Activated CD4-positive, alpha-beta memory T cell treated with anti-CD3 and anti-CD28 coated beads, Interleukin-2, amount 10 ng/mL, durations not matched to agents 7 days and 5 days (primary cell): Measurements from ENCODE around the gene SCAMP5. TPM values are rescaled to one million over a fixed set of nuclear protein-coding genes. Genes with fewer than 3 reads are reported as not detected.

Experiments used
- CTCF ChIA-PET: fragments of 350-600 bp; sonication (Branson Sonifier 250); formaldehyde crosslinking; loops from one replicate; lab custom pipeline; 2021; ENCODE audit warnings: antibody characterized with exemption, inconsistent platforms; lab: Charles Lee
- POLR2A ChIA-PET: fragments of 350-600 bp; sonication (Branson Sonifier 250); formaldehyde crosslinking; loops from one replicate; lab custom pipeline; 2021; ENCODE audit warnings: antibody characterized with exemption; lab: Charles Lee
- DNase-seq: peaks from one replicate; pipeline ENCODE4 v3.0.0-alpha.2; 2020
- H3K27ac Mint-ChIP-seq: one replicate; pipeline ENCODE4 v1.8.0; 2021; ENCODE audit warnings: mild to moderate bottlenecking, mixed read lengths
- H3K27me3 Mint-ChIP-seq: one replicate; pipeline ENCODE4 v1.8.0; 2021; ENCODE audit warnings: mixed read lengths
- H3K36me3 Mint-ChIP-seq: one replicate; pipeline ENCODE4 v1.8.0; 2021; ENCODE audit warnings: low read depth, mixed read lengths
- H3K4me1 Mint-ChIP-seq: one replicate; pipeline ENCODE4 v1.8.0; 2021; ENCODE audit warnings: mixed read lengths
- H3K4me3 Mint-ChIP-seq: one replicate; pipeline ENCODE4 v1.8.0; 2021; ENCODE audit warnings: mild to moderate bottlenecking, mixed read lengths
- H3K9me3 Mint-ChIP-seq: one replicate; pipeline ENCODE4 v1.8.0; 2021; ENCODE audit warnings: mixed read lengths
- total RNA-seq, 2 experiments: library from RNA; stranded (reverse); gene quantifications; one replicate each; pipeline ENCODE4 v1.2.3, GENCODE V29; 2021

The SCAMP5 gene
- total RNA-seq, 2 experiments from 2014 or later: 0.60 to 0.81 TPM

DNA sequence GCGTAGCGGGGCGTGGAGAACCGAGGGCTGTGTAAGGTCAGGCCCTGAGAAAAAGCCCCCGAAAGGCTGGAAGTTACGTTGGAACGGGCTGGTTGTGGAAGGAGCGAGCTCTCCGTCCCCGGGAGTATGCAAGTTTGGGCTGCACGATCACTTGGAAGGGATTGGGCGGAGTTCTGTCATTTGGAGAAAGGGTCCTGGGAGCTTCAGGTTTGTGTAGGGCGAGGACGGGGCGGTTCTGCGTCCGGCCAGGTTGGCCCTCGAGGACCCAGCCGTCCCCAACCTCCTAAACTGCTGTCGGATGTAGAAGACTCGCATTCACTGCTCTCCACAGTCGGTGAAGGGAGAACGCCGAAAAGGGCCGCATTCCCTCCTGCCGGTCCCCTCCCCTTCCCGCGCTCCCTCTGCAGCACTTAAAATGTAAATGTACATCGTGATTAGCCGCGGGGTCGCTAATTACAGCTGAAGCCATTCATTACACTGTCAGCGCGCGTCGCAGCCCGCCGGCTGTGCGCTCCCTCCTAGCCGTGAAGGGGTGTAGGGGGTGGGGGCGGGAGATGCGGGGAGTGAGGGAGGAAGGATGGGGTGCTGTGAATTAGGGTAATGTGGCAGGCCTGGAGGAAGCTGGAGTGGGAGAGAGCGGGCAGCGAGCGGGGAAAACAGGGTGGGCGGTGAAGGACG, 36.3 kb upstream of the SCAMP5 start:
- H3K4me1 Mint-ChIP-seq: peaks cover 49% of the 10 kb centered on the region
- no peaks in the 10 kb centered on the region for H3K9me3 Mint-ChIP-seq
- ChIA-PET POLR2A (interaction anchor here (3.1 kb wide), 1 partner anchor 64 kb away, joined by 8 read pairs; the partner anchor contains the start of gene PPCDC), CTCF (interaction anchor here (1.2 to 4.3 kb wide), 2 partner anchors 8 to 58 kb away, joined by 4 to 17 read pairs; no protein-coding TSS in a partner anchor)
- no peak overlapping the region for H3K27ac Mint-ChIP-seq
- DNase-seq: no peak
- peaks cover 54% of the 10 kb centered on the region for H3K27me3 Mint-ChIP-seq
- H3K4me3 Mint-ChIP-seq: peak overlapping the region; percentile 8
- H3K36me3 Mint-ChIP-seq: peaks cover 4% of the 10 kb centered on the region

DNA sequence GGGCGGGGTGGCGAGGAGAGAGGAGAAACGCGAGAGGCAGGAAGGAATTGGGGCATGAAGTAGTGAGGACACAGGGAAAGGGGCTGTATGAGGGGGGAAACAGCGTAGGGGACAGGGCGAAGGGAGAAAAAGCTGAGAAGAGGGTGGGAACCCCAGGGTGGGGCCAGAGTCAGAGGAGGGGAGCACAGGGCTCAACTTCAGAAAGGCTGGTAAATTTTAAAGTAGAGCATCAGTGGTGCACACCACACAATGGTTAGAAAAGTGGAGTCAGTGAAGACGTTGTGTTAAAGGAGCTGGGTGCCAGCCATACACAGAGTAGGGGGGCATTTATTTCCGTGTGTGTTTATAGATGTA, 35.8 kb upstream of the SCAMP5 start:
- no peak for DNase-seq
- H3K4me3 Mint-ChIP-seq: no peak overlapping the region
- peaks cover 50% of the 10 kb centered on the region for H3K4me1 Mint-ChIP-seq
- H3K27me3 Mint-ChIP-seq: peaks cover 54% of the 10 kb centered on the region
- no peak overlapping the region for H3K27ac Mint-ChIP-seq
- ChIA-PET CTCF (interaction anchor here (1.2 to 4.3 kb wide), 2 partner anchors 9 to 58 kb away, joined by 4 to 17 read pairs; no protein-coding TSS in a partner anchor), POLR2A (interaction anchor here (3.1 kb wide), 1 partner anchor 64 kb away, joined by 8 read pairs; the partner anchor contains the start of gene PPCDC)
- peaks cover 4% of the 10 kb centered on the region for H3K36me3 Mint-ChIP-seq
- no peaks in the 10 kb centered on the region for H3K9me3 Mint-ChIP-seq

DNA sequence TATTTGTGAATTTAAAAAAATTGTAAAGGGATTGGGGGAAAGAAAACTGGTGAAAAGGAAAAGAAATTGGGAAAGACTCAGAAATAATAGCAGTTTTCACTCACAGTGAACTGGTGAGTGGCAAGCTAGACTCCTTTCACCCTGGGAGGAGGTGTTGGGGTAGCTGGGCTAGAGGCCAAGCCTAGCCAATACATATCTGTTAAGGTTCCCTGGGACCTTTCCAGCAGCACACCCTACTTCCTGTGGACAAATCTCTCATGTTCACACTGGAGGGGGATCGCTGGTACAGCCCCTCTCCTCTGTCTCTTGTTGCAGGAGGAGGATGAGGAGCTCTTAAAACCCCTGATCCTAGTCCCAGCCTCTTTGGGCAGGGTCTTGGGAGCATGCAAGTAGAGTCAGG, 35.1 kb upstream of the SCAMP5 start:
- Mint-ChIP-seq H3K27ac (no peak overlapping the region), H3K4me3 (no peak overlapping the region), H3K27me3 (peaks cover 54% of the 10 kb centered on the region), H3K4me1 (peaks cover 50% of the 10 kb centered on the region), H3K36me3 (peaks cover 4% of the 10 kb centered on the region), H3K9me3 (no peaks in the 10 kb centered on the region)
- POLR2A ChIA-PET: interaction anchor here (3.1 kb wide), 1 partner anchor 63 kb away, joined by 8 read pairs; the partner anchor contains the start of gene PPCDC
- DNase-seq: no peak
- CTCF ChIA-PET: interaction anchor here (1.1 to 4.3 kb wide), 5 partner anchors 10 to 241 kb away, joined by 3 to 17 read pairs (median 4); no protein-coding TSS in a partner anchor

DNA sequence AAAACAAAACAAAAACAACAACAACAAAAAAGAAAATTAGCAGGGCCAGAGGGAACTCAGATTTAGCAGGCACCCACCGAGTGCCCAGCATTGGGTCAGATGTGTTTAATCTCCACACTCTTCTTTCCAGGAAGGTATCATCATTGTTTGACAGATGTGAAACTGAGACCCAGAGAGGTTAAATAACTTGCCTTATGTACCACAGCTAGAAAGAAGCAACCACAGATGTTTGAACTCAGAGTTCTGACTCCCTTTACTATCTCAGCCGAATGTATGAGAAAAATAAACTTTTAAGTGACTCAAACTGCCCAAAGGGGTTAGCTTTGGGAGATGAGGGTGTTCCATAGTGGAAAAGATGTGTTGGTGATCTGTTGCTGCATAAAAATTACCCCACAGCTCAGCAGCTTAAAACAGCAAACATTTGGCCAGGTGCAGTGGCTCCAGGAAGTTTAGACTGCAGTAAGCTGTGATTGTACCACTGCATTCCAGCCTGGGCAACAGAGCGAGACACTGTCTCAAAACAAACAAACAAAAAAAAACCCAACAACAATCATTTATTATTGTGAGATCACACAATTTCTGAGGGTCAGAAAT, 34.3 kb upstream of the SCAMP5 start:
- peaks cover 46% of the 10 kb centered on the region for H3K4me1 Mint-ChIP-seq
- H3K9me3 Mint-ChIP-seq: no peaks in the 10 kb centered on the region
- POLR2A ChIA-PET: interaction anchor here (1.3 to 3.1 kb wide), 2 partner anchors 10 to 62 kb away, joined by 3 to 8 read pairs; partner anchors contain the start of gene PPCDC
- DNase-seq: no peak
- peaks cover 4% of the 10 kb centered on the region for H3K36me3 Mint-ChIP-seq
- peaks cover 54% of the 10 kb centered on the region for H3K27me3 Mint-ChIP-seq
- CTCF ChIA-PET: interaction anchor here (0.6 to 4.3 kb wide), 8 partner anchors 9 to 240 kb away, joined by 3 to 17 read pairs (median 4); no protein-coding TSS in a partner anchor
- no peak overlapping the region for H3K4me3 Mint-ChIP-seq
- no peak overlapping the region for H3K27ac Mint-ChIP-seq

DNA sequence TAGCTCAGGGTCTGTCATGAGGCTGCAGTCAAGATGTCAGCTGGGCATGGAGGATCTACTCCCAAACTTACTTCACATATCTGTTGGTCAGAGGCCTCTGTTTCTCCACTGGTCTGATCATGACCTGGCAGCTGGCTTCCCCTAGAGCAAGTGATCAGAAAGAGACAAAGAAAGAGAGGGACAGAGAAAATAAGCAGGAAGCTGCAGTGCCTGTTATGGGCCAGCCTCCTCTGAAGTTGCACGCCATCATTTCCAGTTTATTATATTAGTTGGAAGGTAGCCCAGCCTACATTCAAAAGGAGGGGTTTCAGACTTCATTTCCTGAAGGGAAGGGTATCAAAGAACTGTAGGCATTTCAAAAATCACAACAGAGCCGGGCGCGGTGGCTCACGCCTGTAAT, 33.7 kb upstream of the SCAMP5 start:
- no peak overlapping the region for H3K4me3 Mint-ChIP-seq
- H3K27ac Mint-ChIP-seq: no peak overlapping the region
- CTCF ChIA-PET: interaction anchor here (0.6 to 4.3 kb wide), 7 partner anchors 9 to 132 kb away, joined by 3 to 17 read pairs (median 4); no protein-coding TSS in a partner anchor
- no peak for DNase-seq
- POLR2A ChIA-PET: interaction anchor here (1.3 to 3.1 kb wide), 2 partner anchors 10 to 62 kb away, joined by 3 to 8 read pairs; partner anchors contain the start of gene PPCDC
- H3K27me3 Mint-ChIP-seq: peaks cover 54% of the 10 kb centered on the region
- H3K36me3 Mint-ChIP-seq: peaks cover 4% of the 10 kb centered on the region
- H3K4me1 Mint-ChIP-seq: peaks cover 46% of the 10 kb centered on the region
- no peaks in the 10 kb centered on the region for H3K9me3 Mint-ChIP-seq

DNA sequence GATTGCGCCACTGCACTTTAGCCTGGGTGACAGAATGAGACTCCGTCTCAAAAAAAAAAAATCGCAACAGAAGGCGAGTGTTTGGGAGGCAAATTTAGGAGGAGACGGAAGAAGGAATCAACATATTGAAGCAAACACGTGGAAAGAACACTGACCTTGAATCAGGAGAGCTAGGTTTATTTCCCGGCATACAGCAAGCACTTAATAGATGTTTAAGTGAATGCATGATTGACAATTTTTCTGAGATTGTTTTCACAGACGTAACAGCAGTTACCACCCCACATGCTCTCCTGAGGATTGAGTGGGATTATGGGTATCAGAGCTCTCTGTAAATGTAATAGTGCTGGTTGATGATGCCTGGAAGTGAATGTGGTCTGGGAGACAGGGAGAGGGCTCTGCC, 33.1 kb upstream of the SCAMP5 start:
- no peak overlapping the region for H3K4me3 Mint-ChIP-seq
- POLR2A ChIA-PET: interaction anchor here (1.2 to 3.1 kb wide), 3 partner anchors 8 to 61 kb away, joined by 3 to 8 read pairs (median 4); partner anchors contain the start of gene PPCDC
- H3K36me3 Mint-ChIP-seq: peaks cover 4% of the 10 kb centered on the region
- CTCF ChIA-PET: interaction anchor here (1.1 to 4.3 kb wide), 4 partner anchors 10 to 60 kb away, joined by 3 to 17 read pairs (median 5); no protein-coding TSS in a partner anchor
- peaks cover 52% of the 10 kb centered on the region for H3K27me3 Mint-ChIP-seq
- no peaks in the 10 kb centered on the region for H3K9me3 Mint-ChIP-seq
- no peak overlapping the region for H3K27ac Mint-ChIP-seq
- no peak for DNase-seq
- peaks cover 44% of the 10 kb centered on the region for H3K4me1 Mint-ChIP-seq

DNA sequence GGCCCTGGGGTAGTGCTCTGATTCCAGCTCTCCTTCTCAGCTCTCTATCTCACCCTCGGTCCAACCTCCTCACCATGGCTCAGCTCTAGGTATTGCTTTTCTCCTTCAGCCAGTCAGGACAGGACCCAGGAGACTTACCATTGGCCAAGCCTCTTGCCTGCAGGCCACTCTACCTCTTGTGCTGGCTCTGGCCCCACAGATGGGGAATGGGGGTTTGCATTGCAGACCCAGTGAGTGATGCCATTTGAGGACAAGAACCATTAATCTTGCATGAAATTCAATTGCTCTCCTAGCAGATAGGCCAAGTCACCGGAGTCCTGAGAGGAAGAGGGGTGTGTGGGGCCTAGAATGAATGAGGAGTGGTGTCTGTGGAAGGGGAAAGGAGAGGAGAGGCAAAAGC, 32.7 kb upstream of the SCAMP5 start:
- DNase-seq: no peak
- H3K27me3 Mint-ChIP-seq: peaks cover 47% of the 10 kb centered on the region
- peaks cover 39% of the 10 kb centered on the region for H3K4me1 Mint-ChIP-seq
- peaks cover 4% of the 10 kb centered on the region for H3K36me3 Mint-ChIP-seq
- H3K9me3 Mint-ChIP-seq: no peaks in the 10 kb centered on the region
- no peak overlapping the region for H3K4me3 Mint-ChIP-seq
- CTCF ChIA-PET: interaction anchor here (1.4 to 4.3 kb wide), 3 partner anchors 12 to 61 kb away, joined by 4 to 17 read pairs (median 6); no protein-coding TSS in a partner anchor
- POLR2A ChIA-PET: interaction anchor here (1.2 to 1.6 kb wide), 2 partner anchors 8 to 15 kb away, joined by 4 to 6 read pairs; no protein-coding TSS in a partner anchor
- no peak overlapping the region for H3K27ac Mint-ChIP-seq

DNA sequence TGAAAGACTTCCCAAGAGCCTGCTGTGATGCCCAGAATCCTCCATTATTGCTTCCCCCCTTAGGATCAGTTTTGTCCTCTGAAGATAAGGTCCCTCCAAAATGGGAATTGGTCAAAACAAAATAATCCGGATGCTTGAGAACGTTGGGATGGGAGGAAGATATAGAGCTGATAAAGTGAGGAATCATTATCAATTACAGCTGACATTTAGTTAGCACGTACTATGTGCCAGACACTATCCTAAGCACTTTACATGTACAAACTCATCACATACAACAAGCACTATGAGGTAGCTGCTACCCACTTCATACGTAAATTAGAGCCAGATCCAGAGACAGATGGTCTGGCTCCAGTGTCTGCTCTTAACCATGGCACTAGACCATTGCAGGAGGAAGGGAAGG, 32.1 kb upstream of the SCAMP5 start:
- Mint-ChIP-seq H3K27me3 (peaks cover 43% of the 10 kb centered on the region), H3K27ac (no peak overlapping the region), H3K4me1 (peaks cover 35% of the 10 kb centered on the region), H3K9me3 (no peaks in the 10 kb centered on the region), H3K36me3 (peaks cover 4% of the 10 kb centered on the region), H3K4me3 (no peak overlapping the region)
- ChIA-PET POLR2A (interaction anchor here (1.2 to 1.6 kb wide), 2 partner anchors 9 to 15 kb away, joined by 4 to 6 read pairs; no protein-coding TSS in a partner anchor), CTCF (interaction anchor here (4.3 kb wide), 1 partner anchor 13 kb away, joined by 17 read pairs; no protein-coding TSS in a partner anchor)
- no peak for DNase-seq

DNA sequence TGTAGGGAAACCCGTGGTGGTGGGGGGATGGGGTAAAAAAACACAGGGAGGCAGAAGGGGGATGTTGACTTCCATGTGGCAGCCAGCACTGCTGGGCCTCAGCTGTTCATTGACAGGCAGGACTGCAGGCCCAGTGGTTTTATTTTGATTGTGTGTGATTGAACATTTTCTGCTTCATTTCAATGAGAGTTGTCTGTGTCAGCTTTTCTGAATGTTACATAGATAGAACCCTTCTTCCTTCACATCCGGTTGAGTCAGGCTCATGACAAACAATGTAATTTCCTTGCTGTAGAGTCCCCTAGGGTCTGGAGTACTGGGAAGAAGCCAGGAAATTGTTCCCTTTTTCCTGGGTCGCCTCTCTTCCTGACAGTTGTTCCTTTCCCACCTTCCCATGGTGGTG, 30.6 kb upstream of the SCAMP5 start:
- Mint-ChIP-seq H3K4me1 (peaks cover 22% of the 10 kb centered on the region), H3K36me3 (no peaks in the 10 kb centered on the region), H3K9me3 (no peaks in the 10 kb centered on the region), H3K27me3 (peaks cover 27% of the 10 kb centered on the region), H3K4me3 (no peak overlapping the region), H3K27ac (no peak overlapping the region)
- POLR2A ChIA-PET: interaction anchor here (1.0 kb wide), 1 partner anchor 75 kb away, joined by 3 read pairs; the partner anchor contains the start of gene MPI
- CTCF ChIA-PET: interaction anchor here (0.9 to 1.1 kb wide), 2 partner anchors 13 to 23 kb away, joined by 3 read pairs; no protein-coding TSS in a partner anchor
- no peak for DNase-seq

DNA sequence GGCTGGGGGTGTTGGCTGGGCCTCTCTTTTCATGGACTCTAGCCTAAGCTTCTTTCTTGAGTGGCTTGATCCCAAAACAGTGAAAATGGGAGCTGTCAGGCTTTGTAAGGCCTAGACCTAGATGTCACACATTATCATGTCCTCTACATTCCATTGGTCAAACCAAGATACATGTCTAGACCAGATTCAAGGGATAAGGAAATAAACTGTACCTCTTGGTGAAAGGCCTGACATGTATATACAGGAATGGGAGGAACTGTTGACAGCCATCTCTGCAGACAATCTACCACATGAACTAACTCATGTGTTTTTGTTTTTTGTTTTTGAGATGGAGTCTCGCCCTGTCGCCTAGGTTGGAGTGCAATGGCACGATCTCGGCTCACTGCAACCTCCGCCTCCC, 27.7 kb upstream of the SCAMP5 start:
- no peaks in the 10 kb centered on the region for H3K9me3 Mint-ChIP-seq
- ChIA-PET CTCF (interaction anchor here (0.5 to 1.4 kb wide), 2 partner anchors 11 to 21 kb away, joined by 4 to 5 read pairs; partner anchors contain the start of gene RPP25), POLR2A (no interaction called here)
- H3K4me1 Mint-ChIP-seq: peaks cover 9% of the 10 kb centered on the region
- DNase-seq: no peak
- H3K27me3 Mint-ChIP-seq: peaks cover 4% of the 10 kb centered on the region
- no peak overlapping the region for H3K27ac Mint-ChIP-seq
- no peak overlapping the region for H3K4me3 Mint-ChIP-seq
- no peaks in the 10 kb centered on the region for H3K36me3 Mint-ChIP-seq

DNA sequence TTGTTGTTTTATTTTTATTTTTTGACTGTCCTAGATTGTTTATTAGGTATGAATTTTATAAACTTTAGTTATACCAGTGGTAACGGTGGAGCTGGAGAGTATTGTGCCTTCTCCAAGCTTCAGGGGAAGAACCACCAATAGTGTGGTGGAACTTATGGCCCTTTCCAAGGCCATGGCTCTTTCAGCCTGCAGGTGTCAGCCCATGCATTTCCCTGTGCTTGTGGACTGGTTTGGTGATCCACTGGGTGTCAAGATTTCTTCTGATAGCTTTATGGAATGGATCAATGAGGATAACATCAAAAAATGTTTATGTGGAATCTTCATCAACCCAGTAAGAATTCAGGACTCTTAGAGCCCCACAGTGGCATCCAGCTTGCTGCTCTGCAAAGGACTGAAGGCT, 19.2 kb upstream of the SCAMP5 start:
- CTCF ChIA-PET: interaction anchor here (1.2 kb wide), 1 partner anchor 392 kb away, joined by 4 read pairs; the partner anchor contains the start of gene MAN2C1
- peaks cover 8% of the 10 kb centered on the region for H3K27me3 Mint-ChIP-seq
- H3K9me3 Mint-ChIP-seq: no peaks in the 10 kb centered on the region
- H3K4me1 Mint-ChIP-seq: peaks cover 10% of the 10 kb centered on the region
- no peak overlapping the region for H3K4me3 Mint-ChIP-seq
- no peak for DNase-seq
- H3K27ac Mint-ChIP-seq: no peak overlapping the region
- POLR2A ChIA-PET: interaction anchor here (1.0 kb wide), 1 partner anchor 10 kb away, joined by 3 read pairs; no protein-coding TSS in a partner anchor
- no peaks in the 10 kb centered on the region for H3K36me3 Mint-ChIP-seq

DNA sequence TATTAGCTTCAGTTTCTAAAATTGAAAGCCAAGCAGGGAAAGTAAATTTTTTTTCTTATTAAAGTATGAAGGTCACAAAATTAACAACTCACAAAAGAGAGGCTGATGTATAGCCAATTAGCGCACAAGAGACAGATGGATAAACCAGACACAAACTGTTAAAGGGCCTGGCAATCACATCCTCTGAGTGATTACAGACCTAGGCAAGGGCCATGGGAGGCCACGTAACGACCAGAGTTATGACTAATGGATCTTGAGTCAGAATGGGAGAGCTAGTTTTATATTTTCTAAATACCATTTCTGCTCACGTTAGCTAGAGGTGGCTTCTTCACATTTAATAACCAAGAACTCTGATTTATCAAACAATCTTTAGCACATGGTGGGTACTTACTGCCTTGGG, 17.8 kb upstream of the SCAMP5 start:
- Mint-ChIP-seq H3K27ac (no peak overlapping the region), H3K4me3 (no peak overlapping the region), H3K4me1 (peaks cover 13% of the 10 kb centered on the region), H3K9me3 (no peaks in the 10 kb centered on the region), H3K36me3 (no peaks in the 10 kb centered on the region), H3K27me3 (peaks cover 8% of the 10 kb centered on the region)
- peak; percentile 33 for DNase-seq
- ChIA-PET CTCF (interaction anchor here (0.9 to 2.8 kb wide), 3 partner anchors 13 to 27 kb away, joined by 3 to 9 read pairs (median 3); partner anchors contain the start of gene SCAMP5), POLR2A (interaction anchor here (1.3 to 1.6 kb wide), 3 partner anchors 14 to 390 kb away, joined by 3 to 6 read pairs (median 4); partner anchors contain the start of genes MAN2C1 and PPCDC)
